Kidney glomerular epithelial cell (primary cell): ENCODE results near the gene MRPS12.
"Not testable (repeated sequence)": the region's sequence is repeated elsewhere in the genome, so short reads cannot be mapped to it uniquely, and the experiment has no call there.

ENCODE experiments used
- DNase-seq: peaks from one replicate; lab custom pipeline; 2025; lab: John Stamatoyannopoulos, UW

Gene MRPS12

DNA sequence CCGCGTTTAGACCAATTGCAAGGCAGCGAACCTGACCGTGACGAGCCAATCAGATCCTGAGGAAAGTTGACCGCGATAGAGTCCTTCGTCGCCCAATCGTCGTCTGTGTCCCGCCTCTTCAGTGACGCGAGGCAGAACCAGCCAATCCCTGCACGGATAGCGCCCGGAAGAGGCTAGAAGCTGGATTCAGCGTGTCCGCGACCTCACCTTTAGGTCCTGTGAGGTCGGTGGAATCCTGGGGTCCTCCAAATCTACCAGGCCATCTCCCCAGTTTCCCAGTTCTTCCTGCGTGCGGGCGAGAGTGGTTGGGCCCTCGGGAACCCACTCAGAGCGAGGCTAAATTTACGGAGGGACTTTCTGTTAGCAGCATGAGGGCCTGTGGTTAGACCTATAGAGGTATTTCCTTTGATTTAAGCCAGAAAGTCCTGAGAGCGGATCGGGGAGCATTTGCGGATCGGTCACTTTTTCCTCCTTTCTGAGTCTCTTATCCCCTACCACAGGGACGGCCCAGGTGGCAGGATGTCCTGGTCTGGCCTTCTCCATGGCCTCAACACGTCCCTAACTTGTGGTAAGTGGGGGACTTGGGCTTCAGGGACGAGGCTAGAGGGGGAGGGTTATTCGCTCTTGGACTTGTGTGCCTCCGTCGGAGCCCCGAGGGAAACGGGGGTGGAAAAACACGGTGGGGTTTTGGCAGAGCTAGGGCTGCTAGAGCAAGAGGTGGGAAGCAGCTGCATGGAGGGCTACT lies at the start of gene MRPS12:
Gene MRPS12 (plus strand): TSS at position 169 of the 745 bp plus-strand sequence. CDS start 351 bp downstream, at position 520.
- peak; percentile 97 for DNase-seq

DNA sequence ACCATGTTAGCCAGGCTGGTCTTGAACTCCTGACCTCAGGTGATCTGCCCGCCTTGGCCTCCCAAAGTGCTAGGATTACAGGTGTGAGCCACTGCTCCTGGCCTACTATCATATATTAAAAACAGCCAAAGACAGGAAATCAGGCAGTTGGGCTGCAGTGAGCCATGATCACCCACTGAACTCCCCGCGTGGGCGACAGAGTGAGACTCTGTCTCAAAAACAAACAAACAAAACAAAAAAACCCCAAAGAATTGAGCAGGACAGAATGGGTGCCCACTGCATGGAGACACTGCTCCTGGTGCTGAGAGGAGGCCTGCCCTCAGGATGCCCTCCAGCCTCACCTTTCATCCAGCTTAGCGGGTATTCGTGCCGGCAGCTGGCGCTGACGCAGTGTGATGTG lies 47.5 kb upstream of the MRPS12 start:
- DNase-seq, result no peak

DNA sequence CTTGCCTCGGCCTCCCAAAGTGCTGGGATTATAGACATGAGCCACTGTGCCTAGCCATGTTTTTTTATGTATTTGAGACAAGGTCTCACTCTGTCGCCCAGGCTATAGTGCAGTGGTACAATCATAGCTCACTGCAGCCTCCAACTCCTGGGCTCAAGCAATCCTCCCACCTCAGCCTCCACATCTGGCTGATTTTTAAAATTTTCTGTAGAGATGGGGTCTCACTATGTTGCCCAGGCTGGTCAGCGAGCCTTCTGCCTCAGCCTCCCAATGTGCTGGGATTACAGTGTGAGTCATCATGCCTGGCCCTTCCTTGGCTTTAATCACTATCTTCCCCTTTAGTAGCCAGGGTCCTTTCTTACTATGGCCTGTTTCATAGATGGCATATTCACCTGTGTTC lies 46.1 kb upstream of the MRPS12 start:
- not testable (repeated sequence) for DNase-seq

DNA sequence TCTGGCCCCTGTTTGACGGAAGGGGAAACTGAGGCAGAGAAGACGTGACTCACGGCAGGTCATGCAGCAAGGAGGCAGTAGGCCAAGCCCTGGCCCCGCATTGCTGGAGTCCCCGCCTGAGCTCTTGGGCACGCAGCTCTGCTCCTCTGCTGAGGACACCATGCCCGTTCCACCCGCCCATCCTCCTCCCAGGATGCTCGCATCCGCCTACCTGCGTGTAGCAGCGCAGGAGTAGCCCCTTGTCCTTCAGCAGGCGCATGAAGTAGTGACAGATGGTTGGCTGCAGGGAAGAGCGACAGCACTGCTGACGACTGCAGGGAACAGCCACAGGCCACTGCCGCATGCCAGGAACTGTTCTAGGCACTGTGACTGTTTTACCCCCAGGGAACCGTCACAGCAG lies 41.9 kb upstream of the MRPS12 start:
- no peak for DNase-seq

DNA sequence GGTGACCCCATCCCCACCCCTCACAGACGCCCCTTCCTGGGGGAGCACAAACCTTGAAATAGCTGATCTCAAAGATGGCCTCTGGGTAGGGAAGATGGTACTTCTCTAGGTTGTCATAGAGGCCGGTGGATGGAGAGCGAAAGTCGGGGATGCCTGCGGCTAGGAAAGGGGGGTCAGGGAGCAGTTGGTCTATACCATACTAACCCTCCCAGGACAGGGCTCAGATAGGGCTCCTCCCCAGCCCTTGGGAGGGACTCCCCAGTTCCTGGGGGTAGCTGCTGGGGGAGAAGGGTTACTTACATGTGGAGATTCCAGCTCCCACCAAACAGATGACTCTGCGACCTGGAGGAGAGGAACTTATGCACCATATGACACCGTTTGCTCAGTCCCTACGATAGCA lies 40.9 kb upstream of the MRPS12 start:
- DNase-seq, result no peak

DNA sequence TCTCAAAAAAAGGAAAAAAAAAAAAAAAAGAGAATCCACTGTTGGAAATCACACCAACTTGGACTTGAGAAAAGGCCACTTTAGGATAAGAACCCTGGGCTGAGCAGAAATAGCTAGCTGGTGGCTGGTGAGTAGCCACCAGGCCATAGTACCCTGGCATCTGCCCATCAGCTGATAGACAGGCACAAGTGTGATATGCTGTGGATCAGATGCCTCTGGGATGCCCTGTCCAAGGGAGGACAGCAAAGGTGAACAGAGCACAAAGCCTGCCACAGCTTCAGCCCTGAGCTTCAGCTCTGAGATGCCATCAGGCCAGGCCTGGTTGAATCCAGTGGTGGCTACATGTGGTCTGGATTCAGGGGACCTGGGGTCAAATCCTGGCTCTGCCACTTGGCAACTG lies 40.1 kb upstream of the MRPS12 start:
- no peak for DNase-seq

DNA sequence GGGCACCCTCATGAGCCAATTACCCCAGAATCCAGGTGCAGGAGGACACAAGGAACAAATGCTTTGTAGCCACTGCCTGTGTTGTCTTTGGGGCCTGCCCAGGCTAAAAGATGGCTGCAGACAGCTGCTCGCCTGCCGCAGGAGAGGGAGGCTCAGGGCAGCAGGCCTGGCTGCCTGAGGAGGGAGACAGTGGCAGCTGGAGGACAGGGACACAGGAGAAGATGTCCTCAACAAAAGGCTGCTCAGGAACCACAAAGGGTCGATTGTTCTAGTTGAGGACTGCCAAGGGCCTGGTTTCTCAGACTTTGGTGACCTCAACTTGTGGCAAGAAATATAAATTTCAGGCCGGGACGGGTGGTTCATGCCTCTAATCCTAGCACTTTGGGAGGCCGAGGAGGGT lies 39.0 kb upstream of the MRPS12 start:
- no peak for DNase-seq

DNA sequence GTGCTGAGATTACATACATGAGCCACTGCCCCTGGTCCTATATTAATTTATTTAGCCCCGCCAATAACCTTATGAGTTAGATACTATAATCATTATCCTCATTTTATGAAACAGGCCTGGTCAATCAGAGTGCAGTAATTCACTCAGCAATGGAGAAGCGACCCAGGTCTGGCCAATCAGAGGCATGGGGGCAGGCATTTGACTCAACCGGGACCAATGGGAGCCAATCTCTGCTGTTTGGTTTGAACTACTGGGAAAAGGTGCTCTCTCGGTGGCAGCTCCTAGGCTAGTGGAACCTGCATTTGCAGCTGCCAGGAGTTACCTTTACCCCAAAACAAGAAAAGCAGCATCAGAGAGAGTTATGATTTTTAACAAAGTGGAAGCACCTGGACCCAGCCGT lies 37.9 kb upstream of the MRPS12 start:
- DNase-seq, result no peak

DNA sequence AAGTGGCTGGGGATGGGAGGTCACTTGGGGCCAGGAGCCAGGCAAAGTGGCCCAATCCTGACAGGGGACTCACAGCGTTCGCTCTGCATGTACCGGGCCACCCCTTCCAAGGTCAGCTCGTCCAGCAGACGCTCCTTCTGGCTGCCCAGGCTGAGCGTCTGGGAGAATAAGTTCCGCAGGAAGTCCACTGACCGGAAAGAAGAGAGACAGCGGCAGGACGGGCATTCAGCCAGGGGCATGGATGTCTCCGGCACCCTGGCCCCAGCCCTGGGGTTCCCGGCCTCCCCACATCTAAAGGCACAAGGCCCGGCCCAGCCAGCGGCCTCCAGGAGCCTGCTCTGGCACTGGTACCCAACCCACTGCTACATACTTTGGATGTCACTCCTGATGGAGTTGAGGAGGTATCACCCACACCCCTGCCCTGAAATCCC lies 37.4 kb upstream of the MRPS12 start:
- DNase-seq, result no peak

DNA sequence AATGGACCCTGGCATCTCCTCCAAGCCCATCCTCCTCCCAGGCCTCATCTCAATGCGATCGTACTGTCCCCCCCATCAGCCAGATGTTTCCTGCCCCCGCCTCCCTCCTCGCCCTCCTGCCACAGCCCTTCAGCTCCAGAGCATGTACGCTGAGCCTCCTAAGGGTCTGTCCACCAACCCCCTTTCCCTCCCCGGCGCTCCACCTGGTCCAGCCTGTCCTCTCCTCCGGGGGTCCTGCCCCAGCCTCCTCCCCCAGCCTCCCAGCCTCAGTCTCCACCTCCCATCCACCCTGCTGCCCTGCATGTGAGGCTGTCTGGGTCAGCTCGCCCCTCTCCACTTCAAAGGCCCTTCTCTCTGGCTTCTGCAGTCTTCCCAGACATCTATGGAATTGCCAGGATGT lies 35.8 kb upstream of the MRPS12 start:
- DNase-seq, result no peak

DNA sequence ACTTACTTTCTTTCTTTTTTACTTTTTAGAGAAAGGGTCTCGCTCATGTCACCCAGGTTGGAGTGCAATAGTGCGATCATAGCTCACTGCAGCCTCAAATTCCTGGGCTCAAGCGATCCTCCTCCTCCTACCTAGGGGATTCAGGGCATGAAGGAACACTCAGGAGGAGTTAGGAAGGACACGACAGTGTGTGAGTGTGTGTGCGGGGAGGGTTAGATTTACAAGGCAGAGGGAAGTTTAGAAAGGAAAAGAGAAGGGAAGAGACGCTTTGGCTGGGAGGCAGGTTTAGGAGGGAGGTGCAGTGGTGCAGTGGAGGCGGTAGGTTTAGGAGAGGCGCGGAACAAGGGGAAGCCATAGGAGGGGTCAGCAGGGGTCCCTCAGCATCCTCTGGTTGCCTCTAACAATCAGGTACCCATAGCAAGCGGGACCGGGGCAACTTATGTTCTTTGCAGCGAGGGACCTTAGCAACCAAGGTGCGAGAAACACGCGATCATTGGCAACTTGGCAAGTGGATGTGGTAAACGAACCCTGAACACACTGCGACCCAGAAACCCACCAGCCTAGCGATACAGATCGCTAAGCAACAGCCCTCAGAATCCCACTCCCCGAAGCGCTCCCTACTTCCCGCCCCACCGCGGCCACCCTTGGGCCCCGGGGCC lies 31.8 kb upstream of the MRPS12 start:
- DNase-seq, result peak; percentile 11

DNA sequence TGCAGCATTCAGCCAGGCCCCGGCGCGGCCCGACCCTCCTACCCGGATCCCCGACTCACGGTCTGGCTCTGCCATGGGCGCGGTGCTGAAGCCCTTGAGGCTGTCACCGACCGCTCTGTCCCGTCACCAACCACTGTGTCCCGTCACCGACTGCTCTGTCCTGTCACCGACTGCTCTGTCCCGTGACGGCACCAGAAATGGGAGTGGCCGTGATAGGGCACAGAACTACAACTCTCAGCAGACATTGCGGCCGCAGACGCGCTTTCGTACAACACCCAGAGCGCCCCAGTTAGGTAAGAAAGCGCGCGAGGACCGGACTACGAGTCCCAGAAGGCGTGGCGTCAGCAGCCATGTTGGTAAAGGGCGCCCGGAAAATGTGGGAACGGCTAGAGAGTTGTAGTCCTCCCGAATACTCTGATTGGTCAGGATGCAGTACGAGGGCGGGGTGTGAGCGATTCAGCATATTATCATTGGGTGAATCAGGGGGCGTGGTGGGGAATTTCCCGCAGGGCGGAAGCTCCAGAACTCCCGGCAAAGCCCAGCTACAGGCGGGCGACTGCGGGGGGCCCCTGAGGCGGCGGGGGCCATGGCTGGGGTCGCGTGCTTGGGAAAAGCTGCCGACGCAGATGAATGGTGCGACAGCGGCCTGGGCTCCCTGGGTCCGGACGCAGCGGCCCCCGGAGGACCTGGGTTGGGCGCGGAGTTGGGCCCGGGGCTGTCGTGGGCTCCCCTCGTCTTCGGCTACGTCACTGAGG lies 31.1 kb upstream of the MRPS12 start, which contains the start of the genes NFKBIB and SIRT2:
Gene NFKBIB (plus strand): TSS at position 523 of the 755 bp plus-strand sequence. CDS start 64 bp downstream, at position 587.
Gene SIRT2 (minus strand): TSS at position 172 of the 755 bp plus-strand sequence. CDS start 97 bp downstream, at position 75.
- peak; percentile 100 for DNase-seq

DNA sequence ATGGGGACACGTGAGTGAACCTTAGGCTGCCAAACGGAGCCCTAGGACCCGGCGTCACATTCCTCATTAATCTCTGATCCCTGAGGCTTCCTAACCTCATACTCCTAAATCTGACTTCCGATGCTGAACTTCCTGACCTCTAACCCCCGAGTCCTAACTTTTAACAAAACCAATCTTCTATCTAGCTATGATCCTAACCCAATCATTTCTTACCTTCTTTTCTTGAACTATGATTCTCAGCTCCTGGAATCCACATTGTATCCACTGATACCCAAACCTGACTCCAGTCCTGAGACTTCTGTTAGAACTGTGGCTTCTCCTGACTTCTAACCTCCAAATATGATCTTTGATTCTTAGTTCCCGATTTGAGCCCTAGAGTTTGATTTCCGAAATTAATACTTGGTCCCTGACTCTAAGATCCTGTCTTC lies 30.5 kb upstream of the MRPS12 start:
- peak; percentile 34 for DNase-seq

DNA sequence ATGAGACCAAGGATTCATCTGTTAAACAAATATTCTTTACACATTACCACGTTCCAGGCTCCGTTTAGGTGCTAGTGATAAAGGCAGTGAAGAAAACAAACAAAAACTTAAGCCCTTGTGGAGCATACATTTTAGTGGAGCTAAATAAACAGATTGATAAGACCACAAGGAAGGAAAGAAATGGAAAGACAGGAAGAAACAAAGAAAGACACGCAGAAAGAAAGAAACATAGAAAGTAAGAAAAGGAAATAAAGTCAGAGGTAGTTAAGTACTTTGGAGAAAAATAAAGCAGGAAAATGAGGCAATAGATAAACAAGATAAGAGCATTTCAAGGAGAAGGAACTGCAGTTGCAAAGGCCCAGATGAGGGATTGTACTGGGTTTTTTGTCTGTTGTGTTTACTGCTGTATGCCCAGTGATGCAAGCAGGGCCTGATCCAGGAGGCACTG lies 30.0 kb upstream of the MRPS12 start:
- DNase-seq, result no peak

DNA sequence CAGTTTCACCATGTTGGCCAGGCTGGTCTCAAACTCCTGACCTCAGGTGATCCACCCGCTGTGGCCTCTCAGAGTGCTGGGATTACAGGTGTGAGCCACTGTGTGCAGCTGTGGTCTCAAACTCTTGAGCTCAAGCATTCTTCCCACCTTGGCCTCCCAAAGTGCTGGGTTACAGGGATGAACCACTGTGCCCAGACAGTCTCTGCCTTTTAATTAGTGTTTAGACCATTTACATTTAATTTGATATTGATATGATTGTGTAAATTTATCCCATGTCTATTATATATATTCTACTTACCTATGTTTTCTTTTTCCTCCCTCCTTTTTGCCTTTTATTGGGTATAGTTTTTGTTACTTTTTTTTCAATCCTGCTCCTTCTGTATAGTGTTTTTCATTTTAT lies 29.1 kb upstream of the MRPS12 start:
- no peak for DNase-seq

DNA sequence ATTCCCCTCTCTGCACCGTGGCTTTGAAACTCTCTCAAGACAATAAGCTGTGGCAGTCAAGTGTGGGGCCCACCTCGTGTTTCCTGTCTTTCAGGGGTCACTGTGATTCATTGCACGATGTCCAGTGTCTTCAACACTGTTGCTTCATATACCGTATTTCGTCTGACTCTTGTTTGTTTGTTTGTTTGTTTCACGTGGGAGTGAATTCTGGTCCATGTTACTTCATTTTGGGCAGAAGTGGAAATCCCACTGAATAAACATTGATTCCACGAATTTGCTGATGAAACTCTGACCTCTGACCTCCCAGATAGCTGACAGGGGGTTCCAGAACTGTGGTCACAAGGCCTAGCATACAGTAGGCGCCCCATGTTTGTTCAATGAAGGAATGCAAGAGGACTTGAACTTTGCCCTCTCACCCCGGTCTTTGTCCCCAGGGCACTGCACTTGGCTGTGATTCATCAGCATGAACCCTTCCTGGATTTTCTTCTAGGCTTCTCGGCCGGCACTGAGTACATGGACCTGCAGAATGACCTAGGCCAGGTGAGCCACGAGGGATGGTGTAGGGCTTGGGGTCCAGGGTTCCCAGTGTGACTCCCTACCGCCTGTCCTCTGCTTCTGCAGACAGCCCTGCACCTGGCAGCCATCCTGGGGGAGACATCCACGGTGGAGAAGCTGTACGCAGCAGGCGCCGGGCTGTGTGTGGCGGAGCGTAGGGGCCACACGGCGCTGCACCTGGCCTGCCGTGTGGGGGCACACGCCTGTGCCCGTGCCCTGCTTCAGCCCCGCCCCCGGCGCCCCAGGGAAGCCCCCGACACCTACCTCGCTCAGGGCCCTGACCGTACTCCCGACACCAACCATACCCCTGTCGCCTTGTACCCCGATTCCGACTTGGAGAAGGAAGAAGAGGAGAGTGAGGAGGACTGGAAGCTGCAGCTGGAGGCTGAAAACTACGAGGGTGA lies 25.9 kb upstream of the MRPS12 start:
- DNase-seq, result no peak

DNA sequence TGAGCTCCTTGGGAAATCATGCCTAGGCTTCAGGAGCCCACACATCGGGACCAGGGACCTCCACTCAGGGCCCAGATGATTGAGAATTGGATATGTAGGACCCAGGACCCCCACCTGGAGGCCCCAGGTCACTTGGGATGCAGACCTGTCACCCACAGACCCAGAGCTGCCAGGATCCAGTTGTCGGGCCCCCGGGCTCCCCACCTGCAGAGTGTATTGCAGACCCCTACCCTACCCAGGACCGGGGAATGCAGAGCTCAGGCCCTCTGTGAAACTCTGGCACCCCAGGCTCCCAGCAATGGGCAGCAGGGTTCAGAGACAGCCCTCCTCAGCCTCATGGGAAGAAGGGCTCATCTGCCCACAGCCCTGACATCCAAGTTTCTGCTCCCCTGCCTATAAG lies 25.1 kb upstream of the MRPS12 start:
- DNase-seq, result no peak

DNA sequence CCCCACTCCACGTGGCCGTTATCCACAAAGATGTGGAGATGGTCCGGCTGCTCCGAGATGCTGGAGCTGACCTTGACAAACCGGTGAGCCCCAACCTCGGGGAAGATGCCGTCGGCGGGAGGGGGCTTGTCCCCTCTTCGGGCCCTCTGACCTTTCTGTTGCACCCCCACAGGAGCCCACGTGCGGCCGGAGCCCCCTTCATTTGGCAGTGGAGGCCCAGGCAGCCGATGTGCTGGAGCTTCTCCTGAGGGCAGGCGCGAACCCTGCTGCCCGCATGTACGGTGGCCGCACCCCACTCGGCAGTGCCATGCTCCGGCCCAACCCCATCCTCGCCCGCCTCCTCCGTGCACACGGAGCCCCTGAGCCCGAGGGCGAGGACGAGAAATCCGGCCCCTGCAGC lies 23.5 kb upstream of the MRPS12 start:
- no peak for DNase-seq

DNA sequence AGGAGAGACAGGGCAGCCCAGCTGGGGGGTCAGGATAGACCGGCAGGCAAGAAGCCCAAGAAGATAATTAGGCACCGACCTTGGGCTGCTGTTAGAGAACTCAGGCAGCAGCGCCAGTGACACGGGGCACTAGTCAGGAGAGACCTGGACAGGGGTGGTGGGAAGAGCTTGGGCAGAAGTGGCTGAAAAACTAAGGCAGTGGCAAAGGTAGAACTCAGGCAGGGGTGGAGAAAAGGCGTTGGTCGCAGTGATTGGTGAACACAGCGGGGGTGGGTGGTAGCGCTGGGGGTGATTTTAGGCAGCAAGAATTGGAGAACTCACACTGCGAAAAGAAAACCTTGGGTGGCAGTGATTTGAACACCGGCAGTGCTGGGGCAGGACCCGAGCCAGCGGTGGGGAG lies 23.1 kb upstream of the MRPS12 start:
- no peak for DNase-seq

DNA sequence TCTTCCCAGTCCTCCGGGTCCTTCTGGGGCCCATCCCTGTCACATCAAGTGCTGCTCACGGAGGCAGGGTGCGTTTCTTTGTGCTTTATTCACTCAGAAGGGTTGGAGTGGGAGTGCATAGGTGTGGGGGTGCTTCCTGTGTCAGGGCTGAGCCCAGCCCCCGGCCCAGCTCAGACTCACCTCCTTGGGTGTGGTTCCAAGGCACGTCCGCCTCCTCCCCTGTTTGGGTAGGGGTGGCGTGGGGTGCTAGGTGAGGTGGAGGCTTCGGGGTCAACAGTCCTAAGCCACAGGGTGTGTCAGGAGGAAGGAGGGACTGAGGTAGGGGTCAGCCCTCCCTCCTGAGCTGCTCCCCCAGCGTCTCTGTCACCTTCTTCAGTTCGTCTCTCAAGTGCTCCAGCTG lies 21.8 kb upstream of the MRPS12 start:
- no peak for DNase-seq

DNA sequence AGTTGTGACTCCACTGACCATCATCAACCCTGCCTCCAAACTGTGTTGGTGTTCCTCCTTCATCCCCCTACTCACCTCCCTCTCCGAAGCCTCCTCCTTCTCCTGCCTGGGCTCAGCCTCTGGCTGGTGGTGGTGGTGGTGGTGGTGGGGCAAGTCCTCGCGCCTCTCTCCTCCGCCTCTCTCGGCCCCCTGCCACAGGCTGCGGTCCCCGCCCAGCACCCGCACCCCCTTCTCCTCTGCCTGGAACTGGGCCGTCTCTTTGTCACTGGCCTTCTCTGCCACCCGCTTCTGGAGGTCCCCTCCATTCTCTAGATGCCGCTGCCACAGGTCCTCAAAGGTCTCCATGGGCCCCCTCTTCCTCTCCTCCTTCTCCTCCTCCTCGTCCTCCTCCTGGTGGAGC lies 20.3 kb upstream of the MRPS12 start:
- no peak for DNase-seq
